Large intestine (tissue), 3 donors: ENCODE results near the gene SMAD1. TPM values are rescaled to one million over a fixed set of nuclear protein-coding genes. Genes with fewer than 3 reads are reported as not detected.

ENCODE experiments used
- DNase-seq, 2 donors: peaks; one replicate each; pipeline versions ENCODE4 v3.0.0 to v3.0.0-alpha.2; 2013
- H3K27ac ChIP-seq: one replicate; pipeline ENCODE4 v1.5.1; 2013; ENCODE audit warnings: low read length
- H3K27me3 ChIP-seq: 2 replicates; pipeline ENCODE4 v1.6.1; 2013; ENCODE audit warnings: low read length; ENCODE audit not compliant: control insufficient read depth, insufficient read depth
- H3K36me3 ChIP-seq: 2 replicates; pipeline ENCODE4 v1.6.1; 2013; ENCODE audit warnings: low read length; ENCODE audit not compliant: control insufficient read depth, insufficient read depth
- H3K4me1 ChIP-seq: one replicate; pipeline ENCODE4 v1.6.1; 2013; ENCODE audit warnings: low read length; ENCODE audit not compliant: control insufficient read depth, insufficient read depth
- H3K4me3 ChIP-seq: one replicate; pipeline ENCODE4 v1.5.1; 2013; ENCODE audit warnings: low read length
- H3K9me3 ChIP-seq: one replicate; pipeline ENCODE4 v1.6.1; 2013; ENCODE audit warnings: mild to moderate bottlenecking, low read depth, low read length, moderate library complexity; ENCODE audit not compliant: control insufficient read depth
- WGBS: methylation state at CpG from one replicate; pipeline ENCODE4 v1.1.5; 2013; ENCODE audit warnings: low lambda C conversion rate; ENCODE audit not compliant: insufficient coverage; 5-methylcytosine and 5-hydroxymethylcytosine counted together
- polyA plus RNA-seq: library from polyadenylated mRNA; unstranded; fragments of 120-200 nt; gene quantifications from one replicate; pipeline ENCODE4 v1.2.1, GENCODE V29; 2013

The SMAD1 gene
- polyA plus RNA-seq, 1 donor: 46.2 TPM

GRCh38 chr4:145521282-145521681 lies 39.6 kb downstream of the SMAD1 start:
- Histone ChIP-seq H3K4me3 (no peak overlapping the region), H3K27ac (no peak overlapping the region), H3K27me3 (no peaks in the 10 kb centered on the region), H3K4me1 (no peaks in the 10 kb centered on the region), H3K36me3 (peaks cover 14% of the 10 kb centered on the region), H3K9me3 (no peaks in the 10 kb centered on the region)
- DNase-seq: no peak
- 86% methylated on average over 1 of the region's 2 CpGs for whole genome bisulfite sequencing

GRCh38 chr4:145523117-145523516 lies 41.5 kb downstream of the SMAD1 start:
- no peaks in the 10 kb centered on the region for H3K9me3 ChIP-seq
- no peak for DNase-seq
- 86% methylated on average over 1 of the region's 2 CpGs for WGBS
- H3K4me1 ChIP-seq: no peaks in the 10 kb centered on the region
- H3K4me3 ChIP-seq: no peak overlapping the region
- H3K27me3 ChIP-seq: no peaks in the 10 kb centered on the region
- H3K36me3 ChIP-seq: peaks cover 5% of the 10 kb centered on the region
- no peak overlapping the region for H3K27ac ChIP-seq

- H3K9me3 ChIP-seq: no peaks in the 10 kb centered on the region
- H3K27ac ChIP-seq: no peak overlapping the region
- peaks cover 4% of the 10 kb centered on the region for H3K36me3 ChIP-seq
- no peaks in the 10 kb centered on the region for H3K4me1 ChIP-seq
- H3K4me3 ChIP-seq: no peak overlapping the region
- DNase-seq: no peak
- 64% methylated on average over 2 of the region's 2 CpGs for WGBS
- H3K27me3 ChIP-seq: no peaks in the 10 kb centered on the region
Observed at GRCh38 chr4:145524552-145524951, 42.9 kb downstream of the SMAD1 start.

GRCh38 chr4:145525291-145525740 lies 43.7 kb downstream of the SMAD1 start:
- WGBS: no CpG with 5 or more reads among the region's 1 CpG
- H3K27me3 ChIP-seq: no peaks in the 10 kb centered on the region
- DNase-seq: no peak
- no peaks in the 10 kb centered on the region for H3K4me1 ChIP-seq
- H3K9me3 ChIP-seq: no peaks in the 10 kb centered on the region
- no peak overlapping the region for H3K27ac ChIP-seq
- H3K4me3 ChIP-seq: no peak overlapping the region
- H3K36me3 ChIP-seq: peaks cover under 1% of the 10 kb centered on the region

GRCh38 chr4:145527773-145528172 lies 46.1 kb downstream of the SMAD1 start:
- no peak overlapping the region for H3K27ac ChIP-seq
- no peaks in the 10 kb centered on the region for H3K9me3 ChIP-seq
- no CpG with 5 or more reads among the region's 10 CpGs for WGBS
- no peak for DNase-seq
- H3K36me3 ChIP-seq: no peaks in the 10 kb centered on the region
- H3K4me3 ChIP-seq: no peak overlapping the region
- H3K4me1 ChIP-seq: peaks cover 4% of the 10 kb centered on the region
- no peaks in the 10 kb centered on the region for H3K27me3 ChIP-seq

DNA sequence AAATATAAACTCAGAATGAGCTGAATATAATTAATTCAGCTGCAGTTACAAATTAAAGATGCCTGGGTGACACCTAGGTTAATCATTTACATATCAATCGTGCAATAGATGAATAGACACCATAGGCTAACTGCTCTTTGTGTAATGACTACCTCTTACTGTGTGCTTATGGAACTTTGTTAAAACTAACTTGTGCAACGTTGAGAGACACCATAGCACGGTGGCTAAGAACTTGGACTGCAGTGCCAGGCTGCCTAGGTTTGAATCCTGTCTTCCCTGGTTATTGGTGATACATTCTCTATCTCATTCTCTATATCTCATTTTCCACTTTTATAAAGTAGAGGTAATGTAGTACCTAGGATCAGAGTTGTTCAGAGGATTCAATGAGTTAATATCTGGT lies 46.9 kb downstream of the SMAD1 start:
- no peak for DNase-seq
- H3K27ac ChIP-seq: no peak overlapping the region
- no peaks in the 10 kb centered on the region for H3K27me3 ChIP-seq
- H3K9me3 ChIP-seq: no peaks in the 10 kb centered on the region
- H3K4me1 ChIP-seq: peaks cover 4% of the 10 kb centered on the region
- no peak overlapping the region for H3K4me3 ChIP-seq
- no peaks in the 10 kb centered on the region for H3K36me3 ChIP-seq
- 33% methylated on average over 1 of the region's 3 CpGs for WGBS

GRCh38 chr4:145530189-145530588 lies 48.5 kb downstream of the SMAD1 start:
- Histone ChIP-seq H3K36me3 (no peaks in the 10 kb centered on the region), H3K4me3 (no peak overlapping the region), H3K27ac (peak overlapping the region; percentile 10), H3K9me3 (no peaks in the 10 kb centered on the region), H3K27me3 (no peaks in the 10 kb centered on the region), H3K4me1 (peaks cover 7% of the 10 kb centered on the region)
- WGBS: no CpG with 5 or more reads among the region's 2 CpGs
- no peak for DNase-seq

DNA sequence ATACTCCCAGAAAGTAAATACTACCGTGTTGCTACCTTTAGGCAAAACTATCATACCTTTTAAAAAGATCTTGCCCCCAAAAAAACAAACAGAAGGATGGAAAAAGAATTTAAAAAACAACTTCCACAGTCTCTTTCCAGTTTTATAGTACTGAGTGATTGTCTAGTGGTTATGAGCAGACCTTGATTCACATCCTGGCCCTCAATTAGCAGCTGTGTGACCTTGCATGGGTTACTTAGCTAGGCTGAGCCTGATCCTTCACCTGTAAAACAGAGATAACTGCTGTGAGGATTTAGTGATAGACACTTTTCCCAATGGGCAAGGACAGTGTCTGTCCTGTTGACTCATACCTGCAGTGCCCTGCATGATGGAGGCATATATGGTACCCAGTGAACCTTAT lies 49.0 kb downstream of the SMAD1 start:
- H3K36me3 ChIP-seq: no peaks in the 10 kb centered on the region
- DNase-seq: no peak
- H3K9me3 ChIP-seq: no peaks in the 10 kb centered on the region
- WGBS: 80% methylated on average over 1 of the region's 1 CpG
- H3K27ac ChIP-seq: peak overlapping the region; percentile 10
- H3K4me3 ChIP-seq: no peak overlapping the region
- H3K27me3 ChIP-seq: no peaks in the 10 kb centered on the region
- peaks cover 7% of the 10 kb centered on the region for H3K4me1 ChIP-seq

DNA sequence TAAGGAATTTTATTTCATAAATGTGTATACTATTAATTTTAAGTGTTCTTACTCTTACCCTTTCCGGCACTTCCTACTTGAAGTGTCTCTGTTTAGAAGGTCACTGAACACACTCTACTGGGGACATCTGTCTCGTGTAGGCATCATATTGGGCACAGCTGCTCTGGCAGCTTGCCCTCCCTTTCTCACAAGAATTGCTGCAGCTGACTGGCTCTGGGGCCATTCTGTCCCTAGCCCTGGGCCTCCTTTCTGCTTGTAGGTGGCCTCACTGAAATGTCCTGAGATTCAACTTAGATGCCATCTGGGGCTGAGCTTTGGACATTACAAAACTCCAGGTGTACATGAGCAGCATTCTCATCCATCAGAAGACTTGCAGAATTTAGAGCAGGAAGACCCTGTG lies 49.6 kb downstream of the SMAD1 start:
- peaks cover 7% of the 10 kb centered on the region for H3K4me1 ChIP-seq
- no peaks in the 10 kb centered on the region for H3K36me3 ChIP-seq
- peak; percentile 48 to 55 for DNase-seq
- no peak overlapping the region for H3K4me3 ChIP-seq
- no peaks in the 10 kb centered on the region for H3K9me3 ChIP-seq
- peak overlapping the region; percentile 10 for H3K27ac ChIP-seq
- no CpG with 5 or more reads among the region's 2 CpGs for WGBS
- no peaks in the 10 kb centered on the region for H3K27me3 ChIP-seq

- DNase-seq: no peak
- Histone ChIP-seq H3K27ac (peak overlapping the region; percentile 10), H3K9me3 (no peaks in the 10 kb centered on the region), H3K4me1 (peaks cover 7% of the 10 kb centered on the region), H3K27me3 (no peaks in the 10 kb centered on the region), H3K36me3 (no peaks in the 10 kb centered on the region), H3K4me3 (no peak overlapping the region)
- WGBS: 92% methylated on average over 2 of the region's 5 CpGs
Observed at GRCh38 chr4:145531859-145532258, 50.2 kb downstream of the SMAD1 start.

GRCh38 chr4:145533001-145533400 lies 51.3 kb downstream of the SMAD1 start:
- H3K4me3 ChIP-seq: no peak overlapping the region
- no peaks in the 10 kb centered on the region for H3K9me3 ChIP-seq
- H3K27me3 ChIP-seq: no peaks in the 10 kb centered on the region
- no peak for DNase-seq
- no peak overlapping the region for H3K27ac ChIP-seq
- no peaks in the 10 kb centered on the region for H3K36me3 ChIP-seq
- 100% methylated on average over 2 of the region's 4 CpGs for WGBS
- peaks cover 7% of the 10 kb centered on the region for H3K4me1 ChIP-seq
